PC-9 (cell line): ENCODE data around the gene MED27. TPM values are rescaled to one million over a fixed set of nuclear protein-coding genes. Genes with fewer than 3 reads are reported as not detected.

Experiments used
- BruUV-seq: library from RNA; stranded (reverse); fragments of 400-500 nt; replicated peaks from 2 replicates; lab custom pipeline; 2021; lab: Mats Ljungman, UMichigan
- CTCF ChIA-PET: fragments of 300-600 bp; sonication (Branson Sonifier 250); formaldehyde crosslinking; loops from one replicate; lab custom pipeline; 2022; ENCODE audit warnings: antibody characterized with exemption; lab: Charles Lee
- POLR2A ChIA-PET: fragments of 300-600 bp; sonication (Branson Sonifier 250); formaldehyde crosslinking; loops from one replicate; lab custom pipeline; 2022; ENCODE audit warnings: antibody characterized with exemption; ENCODE audit not compliant: unreplicated experiment; lab: Charles Lee
- DNase-seq, 2 experiments: peaks; one replicate each; pipeline versions ENCODE4 v3.0.0 to v3.0.0-alpha.2; 2015 to 2022; ENCODE audit warnings: mixed read lengths in 1 of 2
- H2AFZ ChIP-seq: fragments of 200-600 bp; sonication (generic); 2 replicates; pipeline ENCODE4 v1.8.1; 2017; ENCODE audit warnings: antibody characterized with exemption
- H3F3A ChIP-seq: fragments of 200-600 bp; sonication (generic); 2 replicates; pipeline ENCODE4 v1.8.1; 2017; ENCODE audit warnings: antibody characterized with exemption, mild to moderate bottlenecking, low read depth; ENCODE audit not compliant: insufficient read depth
- H3K27ac ChIP-seq: fragments of 200-600 bp; sonication (generic); 2 replicates; pipeline ENCODE4 v1.6.1; 2016; ENCODE audit warnings: mixed run types
- H3K27me3 ChIP-seq: fragments of 200-600 bp; sonication (generic); 2 replicates; pipeline ENCODE4 v1.6.1; 2016; ENCODE audit warnings: low read depth, mixed run types; ENCODE audit not compliant: insufficient read depth
- H3K36me3 ChIP-seq: fragments of 200-600 bp; sonication (generic); 2 replicates; pipeline ENCODE4 v1.6.1; 2016; ENCODE audit warnings: low read depth, mixed run types
- H3K4me1 ChIP-seq: fragments of 200-600 bp; sonication (generic); replicated peaks from 2 replicates; pipeline ENCODE4 v1.6.1; 2016; ENCODE audit warnings: mixed run types; ENCODE audit not compliant: insufficient read depth
- H3K4me2 ChIP-seq: fragments of 200-600 bp; sonication (generic); 2 replicates; pipeline ENCODE4 v1.6.1; 2017; ENCODE audit warnings: mixed run types
- H3K4me3 ChIP-seq: fragments of 200-600 bp; sonication (generic); 2 replicates; pipeline ENCODE4 v1.6.1; 2016; ENCODE audit warnings: mixed run types
- H3K79me2 ChIP-seq: fragments of 200-600 bp; sonication (generic); 2 replicates; pipeline ENCODE4 v1.6.1; 2017; ENCODE audit warnings: low read depth, mixed run types
- H3K9me2 ChIP-seq: fragments of 200-600 bp; sonication (generic); 2 replicates; pipeline ENCODE4 v1.8.1; 2017; ENCODE audit warnings: mild to moderate bottlenecking; ENCODE audit not compliant: insufficient read depth
- H3K9me3 ChIP-seq: fragments of 200-600 bp; sonication (generic); 2 replicates; pipeline ENCODE4 v1.8.1; 2016; ENCODE audit warnings: low read depth; ENCODE audit not compliant: insufficient read depth
- H4K20me1 ChIP-seq: fragments of 200-600 bp; sonication (generic); 2 replicates; pipeline ENCODE4 v1.8.1; 2017; ENCODE audit not compliant: insufficient read depth
- CTCF ChIP-seq: fragments of 200-600 bp; sonication (generic); conservative IDR thresholded peaks from 2 replicates; pipeline ENCODE4 v1.6.1; 2017; ENCODE audit warnings: mixed run types, antibody characterized with exemption, mild to moderate bottlenecking, moderate library complexity
- EZH2 ChIP-seq: fragments of 200-600 bp; sonication (generic); IDR thresholded peaks from 2 replicates; pipeline ENCODE4 v1.8.0; 2017; ENCODE audit warnings: antibody characterized with exemption, low read depth
- intact Hi-C: fragments of 100-400 bp; cut with micrococcal nuclease; formaldehyde crosslinking; loops from one replicate; pipeline ENCODE4 v1.10.0; 2022; ENCODE audit not compliant: unreplicated experiment
- total RNA-seq: library from RNA; stranded (reverse); gene quantifications from 2 replicates; pipeline ENCODE4 v1.2.3, GENCODE V29; 2021

The MED27 gene
- total RNA-seq, 1 experiment from 2014 or later = 31.2 TPM

DNA sequence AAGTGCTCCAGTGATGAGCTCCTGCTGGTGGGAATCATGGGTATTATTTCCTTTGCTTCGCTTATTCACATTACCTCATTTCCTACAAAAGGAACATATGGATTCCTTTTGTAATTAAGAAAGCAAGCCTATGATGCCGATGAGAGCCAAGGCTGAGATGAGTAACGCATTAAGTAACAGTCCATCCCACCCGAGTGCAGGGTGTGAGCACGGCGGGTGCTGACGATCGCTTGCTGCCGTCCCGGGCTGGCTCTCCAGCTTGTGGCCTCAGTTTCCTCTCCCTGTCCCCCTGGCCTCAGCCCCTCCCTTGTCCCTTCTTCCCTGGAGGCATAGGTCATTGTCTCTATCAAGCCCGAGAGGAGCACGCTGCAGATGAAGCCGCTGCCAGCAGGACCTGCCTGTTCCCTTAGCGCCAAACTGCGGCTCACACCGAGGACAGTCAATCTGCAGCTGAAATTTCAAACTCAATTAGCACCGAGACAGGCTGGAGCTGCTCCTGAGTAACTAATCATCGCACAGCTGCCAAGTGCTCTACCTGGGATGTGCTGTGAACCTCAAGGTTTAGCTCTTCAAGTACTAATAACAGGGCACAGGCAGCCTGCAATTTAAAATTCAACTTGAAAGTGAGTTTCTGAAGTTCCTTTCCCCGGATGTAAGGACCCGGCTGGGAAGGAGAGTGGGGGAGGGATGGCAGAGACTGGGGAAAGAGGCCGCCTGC lies 224.6 kb downstream of the MED27 start:
- BruUV-seq = no TSS peak
- Histone ChIP-seq H4K20me1 (no peaks in the 10 kb centered on the region), H3K4me3 (no peak overlapping the region), H3F3A (no peaks in the 10 kb centered on the region), H2AFZ (no peak overlapping the region), H3K9me2 (no peaks in the 10 kb centered on the region), H3K9me3 (no peaks in the 10 kb centered on the region), H3K27ac (no peak overlapping the region), H3K4me1 (no peaks in the 10 kb centered on the region), H3K79me2 (no peaks in the 10 kb centered on the region), H3K36me3 (no peaks in the 10 kb centered on the region), H3K4me2 (no peak overlapping the region), H3K27me3 (no peaks in the 10 kb centered on the region)
- no peak for DNase-seq
- POLR2A ChIA-PET = no interaction called here
- CTCF ChIA-PET = no interaction called here
- intact Hi-C loops = no loop called here
- TF ChIP-seq CTCF (no peak), EZH2 (no peak)

GRCh38 chr9:131854334-131854733 lies 225.3 kb downstream of the MED27 start:
- Histone ChIP-seq H4K20me1 (no peaks in the 10 kb centered on the region), H3K4me2 (no peak overlapping the region), H3K27me3 (no peaks in the 10 kb centered on the region), H3F3A (no peaks in the 10 kb centered on the region), H3K79me2 (no peaks in the 10 kb centered on the region), H3K9me3 (no peaks in the 10 kb centered on the region), H3K4me3 (no peak overlapping the region), H3K36me3 (no peaks in the 10 kb centered on the region), H3K9me2 (no peaks in the 10 kb centered on the region), H3K4me1 (no peaks in the 10 kb centered on the region), H3K27ac (no peak overlapping the region), H2AFZ (no peak overlapping the region)
- CTCF ChIA-PET = no interaction called here
- BruUV-seq = no TSS peak
- intact Hi-C loops = no loop called here
- POLR2A ChIA-PET = no interaction called here
- DNase-seq = no peak
- TF ChIP-seq EZH2 = no peak
- no peak for TF ChIP-seq CTCF

DNA sequence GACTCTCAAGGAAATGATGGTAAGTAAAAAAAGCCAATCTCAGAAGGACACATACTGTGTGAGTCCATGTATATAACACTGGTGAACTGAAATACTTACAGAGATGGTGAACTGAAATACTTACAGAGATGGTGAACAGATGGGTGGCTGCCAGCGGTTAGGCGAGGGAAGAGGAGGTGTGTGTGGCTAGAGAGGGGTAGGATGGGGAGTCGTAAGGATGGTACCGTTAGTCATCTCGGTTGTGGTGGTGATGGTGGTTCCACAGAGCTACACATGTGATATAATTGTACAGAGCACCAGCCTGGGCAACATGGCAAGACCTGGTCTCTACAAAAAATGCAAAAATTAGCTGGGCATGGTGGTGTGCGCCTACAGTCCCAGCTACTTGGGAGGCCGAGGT lies 226.2 kb downstream of the MED27 start:
- Histone ChIP-seq H3F3A (no peaks in the 10 kb centered on the region), H3K4me2 (no peak overlapping the region), H3K36me3 (no peaks in the 10 kb centered on the region), H3K4me1 (no peaks in the 10 kb centered on the region), H3K4me3 (no peak overlapping the region), H3K79me2 (no peaks in the 10 kb centered on the region), H3K9me2 (no peaks in the 10 kb centered on the region), H3K27me3 (no peaks in the 10 kb centered on the region), H3K9me3 (no peaks in the 10 kb centered on the region), H2AFZ (no peak overlapping the region), H3K27ac (no peak overlapping the region), H4K20me1 (no peaks in the 10 kb centered on the region)
- ChIA-PET POLR2A (no interaction called here), CTCF (no interaction called here)
- intact Hi-C loops = no loop called here
- DNase-seq = no peak
- no TSS peak for BruUV-seq
- TF ChIP-seq CTCF (no peak), EZH2 (no peak)
